ENCODE measurements around the gene PTCSC3. TPM values are rescaled to one million over a fixed set of nuclear protein-coding genes. Genes with fewer than 3 reads are reported as not detected.

The PTCSC3 gene
- total RNA-seq = not detected

- DNase-seq = no peak
These were observed at the start of gene PTCSC3 for GRCh38 chr14:36176524-36176923. PTCSC3 (minus strand) TSS chr14:36176722.

DNA sequence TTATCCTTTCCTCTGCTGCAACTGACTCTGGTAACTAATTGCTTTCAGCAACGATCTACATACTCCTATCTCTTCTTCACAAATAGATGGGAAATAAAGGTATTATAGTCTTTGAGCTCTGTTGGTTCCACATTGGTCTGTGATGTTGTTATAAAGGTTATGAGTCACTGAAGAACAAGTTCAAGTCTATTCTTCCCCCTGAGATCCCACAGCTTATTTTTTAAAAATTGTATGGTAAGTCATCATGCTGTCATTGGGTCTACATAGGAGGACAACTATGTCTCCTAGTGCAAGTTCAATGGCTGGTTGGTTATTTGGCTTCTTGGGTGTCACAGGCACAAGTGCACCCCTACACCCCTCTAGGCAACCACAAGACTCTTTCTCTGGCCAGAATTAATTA lies 49.6 kb upstream of the PTCSC3 start:
- no peak for DNase-seq

DNA sequence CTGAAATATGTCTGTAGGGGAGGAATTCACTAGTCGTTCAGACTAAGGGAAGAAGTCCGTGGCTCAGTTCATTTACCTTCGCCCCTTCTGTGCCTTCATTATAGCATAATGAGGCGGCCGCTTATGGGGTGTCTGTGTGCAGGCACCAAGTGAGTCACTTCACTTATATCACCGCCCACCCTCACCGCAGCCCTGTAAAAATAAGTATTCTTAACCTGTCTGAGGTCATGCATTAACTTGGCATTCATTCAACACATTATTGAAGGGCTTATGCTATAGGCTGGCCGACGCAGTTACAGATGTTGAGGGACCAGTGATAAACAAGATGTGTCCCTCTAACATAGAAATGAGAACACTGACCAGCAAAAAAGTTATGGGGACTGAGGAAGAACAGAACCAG lies 47.7 kb upstream of the PTCSC3 start:
- no peak for DNase-seq

- DNase-seq = no peak
These were observed 47.0 kb upstream of the PTCSC3 start for GRCh38 chr14:36223558-36223957.

DNA sequence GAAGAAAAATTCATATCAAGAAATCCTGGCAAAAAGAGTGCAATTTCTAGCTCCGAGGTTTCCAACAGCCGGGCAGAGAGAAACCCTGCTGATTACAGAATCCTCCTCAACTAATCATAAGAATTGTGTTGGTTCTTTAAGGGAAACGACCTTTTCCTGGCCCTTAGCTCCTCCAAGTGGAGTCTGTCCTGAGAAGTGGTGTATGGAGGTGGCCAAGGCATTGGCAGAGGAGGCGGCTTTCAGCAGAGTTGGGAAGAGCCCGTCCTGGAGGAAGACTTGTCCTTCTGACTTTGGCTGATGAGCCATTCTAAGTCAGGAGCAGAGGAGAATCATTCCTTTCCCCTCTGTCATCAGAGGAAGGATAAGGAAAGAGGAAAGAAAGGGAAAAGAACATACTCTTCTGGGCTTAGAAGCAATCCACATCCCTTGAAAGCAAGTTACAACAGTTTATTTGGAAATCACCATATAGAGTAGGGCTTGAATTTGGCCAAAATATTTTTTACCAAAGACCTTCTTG lies 46.5 kb upstream of the PTCSC3 start:
- DNase-seq = no peak

DNA sequence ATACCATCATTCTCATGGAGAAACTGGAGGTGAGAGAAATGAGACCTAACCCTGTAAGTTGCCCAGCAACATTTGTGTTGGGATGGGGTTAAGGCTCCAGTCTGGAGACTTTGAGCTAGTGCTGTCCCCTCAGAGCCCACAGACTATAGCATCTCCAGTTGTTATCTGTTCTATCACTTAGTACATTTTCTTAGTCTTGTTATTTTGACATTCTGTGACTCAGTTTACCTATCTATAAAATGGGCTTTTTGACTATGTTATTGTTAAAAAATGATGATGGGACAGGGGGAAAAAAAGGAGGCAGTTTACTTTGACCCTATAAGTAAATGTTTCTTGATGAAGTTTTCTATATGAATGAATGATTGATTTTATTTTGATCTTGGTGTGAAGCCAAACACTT lies 45.8 kb upstream of the PTCSC3 start:
- no peak for DNase-seq

DNA sequence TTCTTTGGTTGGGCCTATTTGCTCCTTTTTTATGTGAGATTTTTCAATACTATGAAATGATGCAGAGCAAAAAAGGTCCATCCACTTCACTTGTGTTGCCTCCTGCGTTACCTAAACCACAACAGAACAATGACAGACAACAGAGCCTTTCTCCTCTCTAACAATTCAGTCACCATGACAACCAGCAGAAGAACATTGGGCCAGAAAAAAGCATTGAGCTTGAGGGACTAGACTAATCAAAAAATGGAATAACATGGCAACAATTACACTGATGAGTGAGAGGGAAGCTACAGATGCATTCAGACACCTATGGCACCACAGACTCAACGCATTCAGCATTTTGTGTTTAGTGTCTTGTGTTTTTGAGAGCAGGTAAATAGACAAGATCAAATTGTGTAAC lies 44.6 kb upstream of the PTCSC3 start:
- DNase-seq = no peak

GRCh38 chr14:36217732-36218131 lies 41.2 kb upstream of the PTCSC3 start:
- no peak for DNase-seq

DNA sequence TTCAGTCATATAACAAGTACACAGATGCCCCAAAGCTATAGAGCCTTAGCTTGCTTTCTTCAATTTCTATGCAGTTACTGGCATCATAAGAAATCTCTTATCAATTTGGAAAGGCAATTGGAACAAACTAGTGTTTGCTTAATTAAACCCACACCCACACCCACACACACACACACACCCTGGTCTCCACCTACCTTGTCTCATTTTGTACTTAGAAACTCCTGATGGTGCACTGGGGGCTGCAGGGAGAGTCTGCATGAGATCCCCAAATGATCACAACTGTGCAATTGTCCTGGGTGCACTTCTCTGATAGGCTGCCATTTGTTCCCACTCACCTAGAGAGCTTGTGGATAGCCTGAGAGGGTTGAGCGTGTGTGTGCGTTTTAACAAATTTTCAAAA lies 40.5 kb upstream of the PTCSC3 start:
- no peak for DNase-seq

GRCh38 chr14:36215217-36215598 lies 38.7 kb upstream of the PTCSC3 start:
- no peak for DNase-seq

DNA sequence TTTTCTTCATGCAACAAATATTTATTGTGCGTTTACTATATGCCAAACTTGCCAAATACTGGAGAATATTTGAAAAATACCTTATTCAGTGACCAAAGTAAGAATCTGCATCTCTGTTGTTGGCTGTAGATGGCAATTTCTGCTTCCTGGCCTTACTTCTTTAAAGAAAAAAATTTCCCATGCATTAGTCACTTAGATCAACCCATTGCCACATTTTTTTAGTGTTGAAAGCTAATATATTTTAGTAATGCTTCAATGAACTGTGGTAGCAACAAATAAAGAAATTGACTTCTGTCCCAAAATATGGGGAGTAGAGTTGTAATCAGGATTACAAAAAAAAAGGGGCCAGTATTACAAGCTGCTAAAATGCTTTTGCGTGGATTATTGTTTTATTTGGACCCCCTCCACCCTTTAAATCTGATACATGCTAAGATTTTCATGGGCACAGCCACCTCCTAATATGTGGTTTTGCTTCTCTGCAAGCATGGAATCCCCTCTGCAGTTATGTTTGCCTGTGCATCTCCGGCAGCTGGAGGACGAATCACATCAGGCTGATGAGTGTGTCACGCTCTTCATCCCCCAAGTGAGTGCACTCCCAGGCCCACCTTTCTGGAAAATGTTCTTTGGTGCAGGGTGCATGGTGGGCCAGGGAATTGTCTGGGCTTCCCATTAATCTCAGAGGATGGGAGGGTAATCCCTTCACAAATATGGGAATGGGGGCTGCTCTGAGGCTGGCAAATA lies 38.1 kb upstream of the PTCSC3 start:
- no peak for DNase-seq

- no peak for DNase-seq
These were observed 36.5 kb upstream of the PTCSC3 start for GRCh38 chr14:36212987-36213386.

GRCh38 chr14:36212577-36212976 lies 36.1 kb upstream of the PTCSC3 start:
- no peak for DNase-seq

DNA sequence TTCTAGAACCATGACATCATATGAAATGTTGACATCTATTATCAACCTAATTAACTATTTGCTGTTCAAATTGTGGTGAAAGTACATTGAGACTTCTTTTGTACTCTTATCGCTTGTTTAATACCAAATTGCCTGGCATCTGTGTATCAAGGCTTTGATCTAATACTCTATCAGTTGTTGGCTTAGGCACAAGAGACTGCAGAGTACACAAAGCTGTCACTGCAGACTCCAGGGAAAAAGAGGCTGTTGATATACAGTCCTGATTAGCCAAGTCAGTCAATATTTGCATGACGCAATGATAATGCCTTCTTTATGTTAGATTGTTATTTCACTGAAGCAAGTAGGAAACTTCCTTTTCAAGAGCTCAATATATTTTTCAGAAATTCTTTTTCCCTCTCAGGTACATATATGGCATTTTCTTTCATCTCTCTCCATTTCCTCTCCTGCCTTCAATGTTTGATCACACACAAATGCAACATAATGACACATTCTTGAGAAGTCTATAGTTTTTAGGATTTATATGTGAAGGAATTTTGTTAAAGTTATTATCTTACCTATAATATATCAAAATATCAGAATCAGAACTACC lies 32.3 kb upstream of the PTCSC3 start:
- DNase-seq = no peak

GRCh38 chr14:36207500-36207899 lies 31.0 kb upstream of the PTCSC3 start:
- DNase-seq = no peak

DNA sequence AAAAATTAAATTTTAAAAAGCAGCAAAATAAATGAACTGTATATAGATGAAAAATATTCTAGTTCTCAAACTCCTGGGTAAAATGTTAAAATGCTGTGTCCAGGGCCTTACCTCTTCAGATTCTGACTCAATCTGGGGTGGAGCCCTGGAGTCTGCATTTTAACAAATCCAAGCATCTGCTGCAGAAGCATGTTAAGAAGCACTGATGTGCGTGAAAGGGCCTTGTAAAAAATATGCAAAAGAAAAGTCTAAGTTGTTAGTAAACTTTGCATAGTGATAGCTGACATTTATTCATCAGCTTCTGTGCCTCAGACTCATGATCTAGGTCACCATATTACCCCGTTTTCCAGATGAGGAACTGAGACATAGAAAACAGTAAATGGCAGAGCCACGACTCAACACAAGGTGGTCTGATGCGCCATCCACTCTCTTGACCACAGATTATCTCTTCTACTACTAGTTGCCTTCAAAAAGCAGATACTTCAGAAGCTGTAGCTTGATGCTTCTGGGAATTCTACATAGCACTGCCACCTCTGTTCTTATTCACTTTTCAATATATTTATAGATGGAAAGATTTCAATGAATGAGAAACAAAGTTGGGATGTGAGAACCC lies 28.0 kb upstream of the PTCSC3 start:
- no peak for DNase-seq

- DNase-seq = no peak
These were observed 21.9 kb upstream of the PTCSC3 start for GRCh38 chr14:36198378-36198777.

DNA sequence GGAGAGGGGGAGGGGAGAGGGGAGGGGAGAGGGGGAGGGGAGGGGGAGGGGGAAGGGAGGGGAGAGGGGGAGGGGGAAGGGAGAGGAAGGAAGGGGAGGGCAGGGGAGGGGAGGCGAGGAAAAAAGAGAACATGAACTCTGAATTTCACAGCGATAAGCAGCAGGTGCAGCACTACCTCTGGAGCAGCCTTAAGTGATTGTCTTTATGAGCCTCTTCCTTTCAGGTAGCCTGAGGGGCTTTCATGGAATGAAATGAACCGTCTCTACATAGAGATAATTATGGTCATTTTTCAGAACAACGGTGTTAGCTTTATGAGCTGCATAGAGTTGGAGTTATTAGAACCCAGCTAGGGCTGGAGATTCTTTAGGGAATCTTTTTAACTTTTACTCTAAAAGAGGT lies 18.1 kb upstream of the PTCSC3 start:
- no peak for DNase-seq

- no peak for DNase-seq
These were observed 16.0 kb upstream of the PTCSC3 start for GRCh38 chr14:36192530-36192929.

DNA sequence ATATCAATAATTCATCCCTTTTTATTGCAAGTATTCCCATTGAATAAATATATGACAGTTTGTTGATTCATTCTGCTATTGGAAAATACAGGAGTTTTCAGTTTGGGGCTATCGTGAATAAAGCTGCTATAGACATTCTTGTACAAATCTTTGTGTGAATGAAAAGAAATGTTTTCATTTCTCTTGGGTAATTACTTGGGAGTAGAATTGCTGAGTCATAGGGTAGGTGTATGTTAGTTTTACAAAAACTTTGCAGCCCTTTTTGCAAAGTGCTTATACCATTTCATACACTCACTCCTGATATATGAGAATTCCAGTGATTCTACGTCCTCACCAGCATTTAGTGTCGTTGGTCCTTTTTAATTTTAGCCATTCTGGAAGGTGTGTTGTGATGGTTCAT lies 6.9 kb upstream of the PTCSC3 start:
- DNase-seq = no peak

DNA sequence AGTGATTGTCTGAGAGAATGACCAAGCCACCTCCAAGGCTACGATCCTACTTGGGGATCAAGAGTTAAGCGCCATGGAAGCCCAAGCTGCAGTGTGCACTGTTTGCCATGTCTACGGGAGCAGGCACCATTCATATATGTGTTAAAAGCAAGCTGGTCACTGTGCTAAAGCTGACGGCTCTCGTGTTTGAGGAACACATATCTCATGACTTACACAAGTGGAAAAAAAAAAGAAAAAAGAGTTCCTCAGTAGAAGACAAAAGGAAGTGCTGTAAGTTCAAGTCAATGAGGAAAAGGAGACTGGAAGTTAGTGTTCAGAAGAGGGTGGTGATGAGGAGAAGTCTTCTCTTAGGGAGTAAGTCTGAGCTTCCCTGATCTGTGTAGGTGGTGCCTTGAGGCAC lies 4.9 kb upstream of the PTCSC3 start:
- no peak for DNase-seq

DNA sequence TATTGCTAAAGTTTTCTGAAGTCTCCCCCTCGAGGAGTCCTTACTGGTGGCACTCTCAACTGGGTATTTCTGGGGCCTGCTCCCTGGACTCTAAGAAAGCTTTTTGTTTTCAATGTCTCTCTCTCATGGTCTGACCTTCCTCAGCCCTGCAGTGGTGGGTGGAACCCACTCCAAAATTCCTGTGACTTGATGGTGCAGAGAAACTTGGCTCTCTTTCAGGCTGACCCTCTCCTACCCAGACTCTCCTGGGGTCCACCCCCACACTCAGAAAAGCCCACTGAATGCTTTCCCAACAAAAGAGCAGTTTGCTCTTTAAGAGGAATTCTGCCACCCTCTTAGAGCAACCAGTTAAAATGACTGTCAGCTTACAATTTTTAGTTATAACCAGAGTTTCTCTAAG lies 967 bp upstream of the PTCSC3 start:
- no peak for DNase-seq

DNA sequence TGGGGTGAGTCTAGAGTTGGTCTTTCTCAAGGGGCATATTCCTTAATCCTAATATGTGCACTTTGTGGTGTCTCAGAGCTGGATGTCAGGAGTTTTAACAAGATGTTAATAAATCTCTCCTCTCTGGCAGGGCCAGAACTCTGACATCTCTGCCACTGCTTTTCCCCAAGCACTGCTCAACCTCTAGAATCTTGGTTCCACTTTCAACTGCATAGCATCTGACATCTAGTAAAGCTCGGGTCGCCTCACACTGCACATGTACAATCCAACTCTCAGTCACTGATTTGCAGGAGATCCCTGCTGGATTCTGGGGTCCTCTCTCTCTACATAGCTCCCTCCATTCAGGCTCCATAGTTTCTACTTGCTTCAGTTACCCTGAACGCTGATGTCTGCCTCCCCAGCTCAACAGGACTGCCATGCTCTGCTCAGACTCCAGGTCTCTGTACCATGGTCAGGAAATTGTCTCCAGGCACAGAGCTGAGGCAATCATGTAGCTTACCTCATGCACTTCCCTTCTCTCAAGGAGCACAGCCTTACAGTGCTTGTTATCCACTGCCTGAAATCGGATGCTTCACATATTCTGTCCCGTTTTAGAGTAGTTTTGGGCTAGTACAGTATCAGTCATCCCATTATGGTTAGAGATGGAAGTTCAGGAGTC lies 1.6 kb downstream of the PTCSC3 start:
- no peak for DNase-seq
